Chondrocyte (in vitro differentiated cells): ENCODE results near the gene NUAK1. TPM values are rescaled to one million over a fixed set of nuclear protein-coding genes. Genes with fewer than 3 reads are reported as not detected.
A peak's percentile ranks its signal among the peaks of the same experiment; 100 is the strongest.

ENCODE experiments used
- DNase-seq: peaks from one replicate; pipeline ENCODE4 v3.0.0; 2021; ENCODE audit warnings: mixed read lengths, low spot score
- H3K27ac Mint-ChIP-seq: one replicate; pipeline ENCODE4 v1.8.0; 2021; ENCODE audit warnings: mild to moderate bottlenecking, moderate library complexity, mixed read lengths; ENCODE audit not compliant: unreplicated experiment
- H3K27me3 Mint-ChIP-seq: 2 replicates; pipeline ENCODE4 v1.8.0; 2021; ENCODE audit warnings: low read depth, mixed read lengths
- H3K36me3 Mint-ChIP-seq: 2 replicates; pipeline ENCODE4 v1.8.0; 2021; ENCODE audit warnings: low read depth, mixed read lengths
- H3K4me1 Mint-ChIP-seq: 2 replicates; pipeline ENCODE4 v1.8.0; 2021; ENCODE audit warnings: low read depth, mild to moderate bottlenecking, mixed read lengths
- H3K4me3 Mint-ChIP-seq: one replicate; pipeline ENCODE4 v1.8.0; 2021; ENCODE audit warnings: mild to moderate bottlenecking, moderate library complexity, mixed read lengths; ENCODE audit not compliant: unreplicated experiment
- H3K9me3 Mint-ChIP-seq: 2 replicates; pipeline ENCODE4 v1.8.0; 2021; ENCODE audit warnings: low read depth, mixed read lengths
- total RNA-seq: library from RNA; stranded (reverse); gene quantifications from 3 replicates; pipeline ENCODE4 v1.2.1, GENCODE V29; 2021
- TF ChIP-seq, protein P1 (sequence below): fragments of 200-600 bp; sonication (generic); IDR thresholded peaks from 2 replicates; pipeline ENCODE4 v1.5.0; 2021; ENCODE audit warnings: antibody characterized with exemption, mild to moderate bottlenecking, moderate library complexity

NUAK1 gene
- total RNA-seq, 1 donor from 2014 or later = 78.1 TPM

DNA sequence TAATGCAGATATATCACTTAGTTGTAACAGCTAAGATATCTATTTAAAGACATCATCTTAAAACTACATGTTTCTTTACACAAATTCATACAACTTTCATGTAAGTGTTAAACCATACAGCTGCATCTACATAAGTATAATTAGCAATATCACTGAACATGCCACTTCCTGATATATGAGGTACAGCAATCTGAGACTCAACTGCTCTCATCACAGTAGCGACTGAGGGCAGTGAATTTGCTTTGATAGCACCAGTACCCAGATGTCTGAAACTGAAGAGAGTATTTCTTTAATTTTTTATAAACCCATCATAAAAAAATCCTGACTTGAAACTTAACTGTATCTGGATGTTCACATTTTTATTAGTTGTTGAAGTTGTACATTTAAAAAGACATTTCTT is 34.7 kb upstream of the NUAK1 start:
- Mint-ChIP-seq H3K4me3 (no peak overlapping the region), H3K27ac (no peak overlapping the region), H3K9me3 (no peaks in the 10 kb centered on the region), H3K36me3 (peaks cover 3% of the 10 kb centered on the region), H3K27me3 (no peaks in the 10 kb centered on the region), H3K4me1 (peaks cover 10% of the 10 kb centered on the region)
- TF ChIP-seq, protein P1, sequence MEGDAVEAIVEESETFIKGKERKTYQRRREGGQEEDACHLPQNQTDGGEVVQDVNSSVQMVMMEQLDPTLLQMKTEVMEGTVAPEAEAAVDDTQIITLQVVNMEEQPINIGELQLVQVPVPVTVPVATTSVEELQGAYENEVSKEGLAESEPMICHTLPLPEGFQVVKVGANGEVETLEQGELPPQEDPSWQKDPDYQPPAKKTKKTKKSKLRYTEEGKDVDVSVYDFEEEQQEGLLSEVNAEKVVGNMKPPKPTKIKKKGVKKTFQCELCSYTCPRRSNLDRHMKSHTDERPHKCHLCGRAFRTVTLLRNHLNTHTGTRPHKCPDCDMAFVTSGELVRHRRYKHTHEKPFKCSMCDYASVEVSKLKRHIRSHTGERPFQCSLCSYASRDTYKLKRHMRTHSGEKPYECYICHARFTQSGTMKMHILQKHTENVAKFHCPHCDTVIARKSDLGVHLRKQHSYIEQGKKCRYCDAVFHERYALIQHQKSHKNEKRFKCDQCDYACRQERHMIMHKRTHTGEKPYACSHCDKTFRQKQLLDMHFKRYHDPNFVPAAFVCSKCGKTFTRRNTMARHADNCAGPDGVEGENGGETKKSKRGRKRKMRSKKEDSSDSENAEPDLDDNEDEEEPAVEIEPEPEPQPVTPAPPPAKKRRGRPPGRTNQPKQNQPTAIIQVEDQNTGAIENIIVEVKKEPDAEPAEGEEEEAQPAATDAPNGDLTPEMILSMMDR = no peak
- DNase-seq = no peak

DNA sequence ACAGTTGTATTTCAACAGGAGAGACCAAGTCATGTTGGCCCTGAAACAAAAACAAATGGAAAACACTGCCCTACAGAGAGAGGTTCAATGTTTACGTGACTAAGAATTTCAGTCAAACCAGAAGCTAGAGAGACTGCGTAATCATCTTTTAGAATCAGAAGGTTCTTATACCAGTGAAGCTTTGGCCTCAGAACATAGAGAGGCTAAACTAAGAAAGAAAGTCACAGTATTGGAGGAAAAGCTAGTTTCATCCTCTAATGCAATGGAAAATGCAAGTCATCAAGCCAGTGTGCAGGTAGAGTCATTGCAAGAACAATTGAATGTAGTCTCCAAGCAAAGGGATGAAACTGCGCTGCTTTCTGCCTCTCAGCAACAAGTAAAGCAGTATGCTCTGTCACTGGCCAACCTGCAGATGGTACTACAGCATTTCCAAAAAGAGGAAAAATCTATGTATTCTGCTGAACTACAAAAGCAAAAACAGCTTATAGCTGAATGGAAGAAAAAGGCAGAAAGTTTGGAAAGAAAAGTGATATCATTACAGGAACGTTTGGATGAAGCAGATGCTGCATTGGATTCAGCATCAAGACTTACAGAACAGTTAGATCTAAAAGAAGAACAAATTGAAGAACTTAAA is 32.5 kb upstream of the NUAK1 start:
- peaks cover 10% of the 10 kb centered on the region for H3K4me1 Mint-ChIP-seq
- DNase-seq = no peak
- no peaks in the 10 kb centered on the region for H3K27me3 Mint-ChIP-seq
- H3K36me3 Mint-ChIP-seq = peaks cover 8% of the 10 kb centered on the region
- TF ChIP-seq, protein P1 = peak; percentile 42
- H3K27ac Mint-ChIP-seq = no peak overlapping the region
- no peak overlapping the region for H3K4me3 Mint-ChIP-seq
- H3K9me3 Mint-ChIP-seq = peaks cover 11% of the 10 kb centered on the region

DNA sequence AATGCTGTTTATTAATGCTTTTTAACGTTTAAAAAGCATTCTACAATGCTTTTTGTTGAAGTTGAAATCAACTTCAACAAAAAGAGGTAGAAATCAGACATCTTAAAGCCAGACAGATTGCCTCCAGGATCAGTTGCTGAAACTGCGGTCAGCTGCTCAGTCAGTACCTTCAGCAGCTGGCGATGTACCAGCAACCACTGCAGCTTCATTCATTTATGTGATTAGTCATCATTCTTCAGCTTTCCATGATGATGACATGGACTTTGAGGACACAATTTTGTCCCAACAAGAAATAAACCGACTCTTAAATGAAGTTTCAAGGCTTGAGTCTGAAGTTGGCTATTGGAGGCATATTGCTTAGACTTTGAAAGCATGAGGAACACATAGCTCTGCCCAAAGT is 31.5 kb upstream of the NUAK1 start:
- Mint-ChIP-seq H3K4me1 (peaks cover 9% of the 10 kb centered on the region), H3K9me3 (peaks cover 11% of the 10 kb centered on the region), H3K36me3 (peaks cover 8% of the 10 kb centered on the region), H3K4me3 (no peak overlapping the region), H3K27ac (no peak overlapping the region), H3K27me3 (peaks cover 2% of the 10 kb centered on the region)
- TF ChIP-seq, protein P1 = no peak
- DNase-seq = no peak

DNA sequence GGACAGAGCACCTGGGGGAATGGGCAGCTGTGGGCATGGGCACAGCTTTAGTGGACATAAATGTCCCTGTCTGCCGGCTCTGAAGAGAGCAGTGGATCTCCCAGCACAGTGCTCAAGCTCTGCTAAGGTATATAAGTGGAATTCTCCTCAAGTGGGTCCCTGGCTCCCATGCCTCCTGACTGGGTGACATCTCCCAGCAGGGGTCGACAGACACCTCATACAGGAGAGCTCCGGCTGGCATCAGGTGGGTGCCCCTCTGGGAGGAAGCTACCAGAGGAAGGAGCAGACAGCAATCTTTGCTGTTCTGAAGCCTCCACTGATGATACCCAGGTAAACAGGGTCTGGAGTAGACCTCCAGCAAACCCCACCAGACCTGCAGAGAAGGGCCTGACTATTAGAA is 25.0 kb upstream of the NUAK1 start:
- no peak overlapping the region for H3K27ac Mint-ChIP-seq
- peaks cover 18% of the 10 kb centered on the region for H3K9me3 Mint-ChIP-seq
- DNase-seq = no peak
- peaks cover 12% of the 10 kb centered on the region for H3K36me3 Mint-ChIP-seq
- peaks cover 2% of the 10 kb centered on the region for H3K27me3 Mint-ChIP-seq
- TF ChIP-seq, protein P1 = no peak
- no peaks in the 10 kb centered on the region for H3K4me1 Mint-ChIP-seq
- no peak overlapping the region for H3K4me3 Mint-ChIP-seq

DNA sequence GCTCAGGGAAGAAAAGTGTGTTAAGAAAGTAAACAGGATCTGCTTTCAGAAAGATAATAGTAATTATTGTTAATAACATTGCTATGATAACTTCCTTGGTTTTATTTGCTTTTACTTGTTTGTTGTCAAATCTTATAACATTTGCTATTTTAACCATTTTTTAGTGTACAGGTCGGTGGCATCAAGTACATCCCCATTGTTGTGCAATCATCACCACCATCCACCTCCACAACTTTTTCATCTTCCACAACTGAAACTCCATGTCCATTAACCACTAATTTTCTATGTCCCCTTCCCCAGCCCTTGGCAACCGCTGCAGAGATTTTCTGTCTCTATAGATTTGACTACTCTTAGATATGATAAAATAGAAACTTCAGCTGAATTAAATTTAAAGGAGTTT is 22.7 kb upstream of the NUAK1 start:
- Mint-ChIP-seq H3K36me3 (peaks cover 4% of the 10 kb centered on the region), H3K9me3 (peaks cover 7% of the 10 kb centered on the region), H3K4me3 (no peak overlapping the region), H3K4me1 (peaks cover 14% of the 10 kb centered on the region), H3K27ac (no peak overlapping the region), H3K27me3 (peaks cover 2% of the 10 kb centered on the region)
- TF ChIP-seq, protein P1 = no peak
- DNase-seq = no peak
